Activated CD4-positive, alpha-beta T cell treated with anti-CD3 and anti-CD28 coated beads, Interleukin-2, amount 10 ng/mL, durations not matched to agents 24 days and 14 days (primary cell): Measurements from ENCODE around the gene CXorf58. TPM values are rescaled to one million over a fixed set of nuclear protein-coding genes. Genes with fewer than 3 reads are reported as not detected.
"Not testable (repeated sequence)": the region's sequence is repeated elsewhere in the genome, so short reads cannot be mapped to it uniquely, and the experiment has no call there.

Source experiments
- DNase-seq: peaks from one replicate; pipeline ENCODE4 v3.0.0; 2022
- H3K27ac Mint-ChIP-seq: one replicate; pipeline ENCODE4 v1.8.0; 2022; ENCODE audit warnings: mild to moderate bottlenecking, mixed read lengths
- H3K27me3 Mint-ChIP-seq: one replicate; pipeline ENCODE4 v1.8.0; 2022; ENCODE audit warnings: mixed read lengths
- H3K36me3 Mint-ChIP-seq: one replicate; pipeline ENCODE4 v1.8.0; 2022; ENCODE audit warnings: low read depth, mild to moderate bottlenecking, mixed read lengths
- H3K4me1 Mint-ChIP-seq: one replicate; pipeline ENCODE4 v1.8.0; 2021; ENCODE audit warnings: mixed read lengths
- H3K4me3 Mint-ChIP-seq: one replicate; pipeline ENCODE4 v1.8.0; 2022; ENCODE audit warnings: mild to moderate bottlenecking, moderate library complexity, mixed read lengths
- H3K9me3 Mint-ChIP-seq: one replicate; pipeline ENCODE4 v1.8.0; 2021; ENCODE audit warnings: mixed read lengths
- intact Hi-C: fragments of 100-400 bp; cut with micrococcal nuclease; formaldehyde crosslinking; loops from one replicate; pipeline ENCODE4 v1.15.1; 2023
- total RNA-seq: library from RNA; stranded (reverse); gene quantifications from 2 replicates; pipeline ENCODE4 v1.2.3, GENCODE V29; 2022

The CXorf58 gene
- total RNA-seq, 1 donor from 2014 or later = not detected

DNA sequence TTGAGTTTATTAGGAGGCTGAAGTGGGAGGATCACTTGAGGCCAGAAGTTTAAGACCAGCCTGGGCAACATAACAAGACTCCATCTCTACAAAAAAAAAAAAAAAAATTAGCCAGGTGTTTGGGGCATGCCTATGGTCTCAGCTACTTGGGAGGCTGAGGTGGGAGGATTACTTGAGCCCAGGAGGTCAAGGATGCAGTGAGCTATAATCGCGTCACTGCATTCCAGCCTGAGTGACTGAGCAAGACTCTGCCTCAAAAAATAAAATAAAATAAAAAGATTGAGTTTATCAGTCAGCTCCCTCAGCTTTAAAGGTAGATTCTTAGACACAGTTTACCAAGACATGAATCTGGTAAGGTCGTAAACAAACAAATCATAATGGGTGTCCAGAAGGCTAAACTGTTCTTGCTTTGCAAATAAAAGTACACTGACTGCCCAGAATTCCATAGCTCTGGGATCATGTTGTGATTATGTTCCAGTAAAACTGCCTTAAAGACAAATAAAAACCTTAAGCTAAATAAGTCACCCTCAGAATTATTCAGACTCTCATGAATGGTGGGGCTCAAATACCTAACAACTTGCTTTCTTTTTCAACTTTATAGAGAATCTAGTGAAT lies 18.8 kb upstream of the CXorf58 start:
- Mint-ChIP-seq H3K4me3 (no peak overlapping the region), H3K27me3 (no peaks in the 10 kb centered on the region), H3K4me1 (peaks cover 6% of the 10 kb centered on the region), H3K27ac (no peak overlapping the region), H3K36me3 (peaks cover 6% of the 10 kb centered on the region), H3K9me3 (no peaks in the 10 kb centered on the region)
- DNase-seq = no peak
- intact Hi-C loops = no loop called here

DNA sequence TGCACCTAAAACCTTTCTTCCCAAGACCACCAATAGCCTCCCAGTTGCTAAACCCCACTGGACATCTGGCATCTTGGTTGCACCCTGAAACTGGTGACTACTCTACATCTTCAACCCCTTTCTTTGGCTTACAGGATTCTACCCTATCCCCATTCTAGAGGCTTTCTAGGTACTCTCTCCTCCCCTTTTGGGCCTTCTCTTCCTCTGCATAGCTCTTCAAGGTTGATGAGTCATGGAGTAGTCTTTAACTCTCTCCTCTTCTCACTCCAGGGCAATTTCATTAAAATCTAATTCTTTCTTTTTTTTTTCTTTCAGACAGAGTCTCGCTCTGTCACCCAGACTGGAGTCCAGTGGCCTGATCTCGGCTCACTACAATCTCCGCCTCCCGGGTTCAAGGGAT lies 16.9 kb upstream of the CXorf58 start:
- Mint-ChIP-seq H3K9me3 (no peaks in the 10 kb centered on the region), H3K4me1 (no peaks in the 10 kb centered on the region), H3K27ac (no peak overlapping the region), H3K27me3 (no peaks in the 10 kb centered on the region), H3K36me3 (no peaks in the 10 kb centered on the region), H3K4me3 (no peak overlapping the region)
- no peak for DNase-seq
- intact Hi-C loops = no loop called here

DNA sequence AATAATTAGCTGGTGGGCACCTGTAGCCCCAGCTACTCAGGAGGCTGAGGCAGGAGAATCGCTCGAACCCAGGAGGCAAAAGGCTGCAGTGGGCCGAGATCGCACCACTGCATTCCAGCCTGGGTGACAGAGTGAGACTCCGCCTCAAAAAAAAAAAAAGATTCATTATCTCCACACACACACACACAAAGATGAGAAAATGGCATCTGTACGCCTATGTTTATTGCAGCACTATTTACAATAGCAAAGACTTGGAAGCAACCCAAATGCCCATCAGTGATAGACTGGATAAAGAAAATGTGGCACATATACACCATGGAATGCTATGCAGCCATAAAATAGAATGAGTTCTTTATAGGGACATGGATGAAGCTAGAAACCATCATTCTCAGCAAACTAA lies 12.8 kb upstream of the CXorf58 start:
- H3K27me3 Mint-ChIP-seq, H3K36me3 Mint-ChIP-seq, H3K27ac Mint-ChIP-seq, intact Hi-C loops, H3K4me3 Mint-ChIP-seq, H3K4me1 Mint-ChIP-seq, H3K9me3 Mint-ChIP-seq, DNase-seq: not testable (repeated sequence)

DNA sequence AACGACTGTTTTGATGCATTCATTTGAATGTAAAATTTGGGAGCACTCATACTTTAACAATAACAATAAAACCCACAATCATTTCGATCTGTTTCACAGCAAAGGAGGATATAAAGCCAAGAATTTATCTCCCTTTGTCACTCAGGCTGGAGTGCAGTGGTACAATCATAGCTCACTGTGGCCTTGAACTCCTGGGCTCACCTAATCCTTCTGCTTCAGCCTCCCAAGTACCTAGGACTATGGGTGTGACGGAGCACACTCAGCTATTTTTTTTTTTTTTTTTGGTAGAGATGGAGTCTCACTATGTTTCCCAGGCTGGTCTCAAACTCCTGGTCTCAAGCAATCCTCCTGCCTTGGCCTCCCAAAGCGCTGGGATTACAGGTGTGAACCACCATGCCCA lies 11.3 kb upstream of the CXorf58 start:
- H3K36me3 Mint-ChIP-seq, H3K4me3 Mint-ChIP-seq, H3K4me1 Mint-ChIP-seq, H3K27me3 Mint-ChIP-seq, DNase-seq, H3K27ac Mint-ChIP-seq, intact Hi-C loops, H3K9me3 Mint-ChIP-seq: not testable (repeated sequence)

DNA sequence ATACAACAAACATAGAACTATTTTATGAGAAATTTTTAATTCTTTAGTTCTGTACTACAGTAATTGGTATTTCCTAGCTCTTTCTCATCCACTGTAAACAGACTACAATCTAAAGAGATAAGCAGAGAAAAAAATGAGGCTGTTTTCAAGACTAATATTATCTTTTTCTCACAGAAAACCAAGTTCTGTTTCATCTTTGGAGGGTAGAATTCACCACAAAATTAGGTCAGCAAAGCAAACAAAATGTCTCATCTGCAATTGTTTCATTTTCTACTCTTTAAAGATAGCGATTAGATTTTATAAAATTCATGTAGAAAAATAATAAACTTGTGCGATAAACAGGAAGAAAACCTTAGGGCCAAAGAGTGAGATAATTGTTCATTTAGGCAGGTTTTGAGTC lies 10.8 kb upstream of the CXorf58 start:
- no peak for DNase-seq
- intact Hi-C loops = no loop called here
- H3K27ac Mint-ChIP-seq = no peak overlapping the region
- H3K4me3 Mint-ChIP-seq = no peak overlapping the region
- no peaks in the 10 kb centered on the region for H3K9me3 Mint-ChIP-seq
- no peaks in the 10 kb centered on the region for H3K27me3 Mint-ChIP-seq
- H3K36me3 Mint-ChIP-seq = no peaks in the 10 kb centered on the region
- H3K4me1 Mint-ChIP-seq = peaks cover 1% of the 10 kb centered on the region

DNA sequence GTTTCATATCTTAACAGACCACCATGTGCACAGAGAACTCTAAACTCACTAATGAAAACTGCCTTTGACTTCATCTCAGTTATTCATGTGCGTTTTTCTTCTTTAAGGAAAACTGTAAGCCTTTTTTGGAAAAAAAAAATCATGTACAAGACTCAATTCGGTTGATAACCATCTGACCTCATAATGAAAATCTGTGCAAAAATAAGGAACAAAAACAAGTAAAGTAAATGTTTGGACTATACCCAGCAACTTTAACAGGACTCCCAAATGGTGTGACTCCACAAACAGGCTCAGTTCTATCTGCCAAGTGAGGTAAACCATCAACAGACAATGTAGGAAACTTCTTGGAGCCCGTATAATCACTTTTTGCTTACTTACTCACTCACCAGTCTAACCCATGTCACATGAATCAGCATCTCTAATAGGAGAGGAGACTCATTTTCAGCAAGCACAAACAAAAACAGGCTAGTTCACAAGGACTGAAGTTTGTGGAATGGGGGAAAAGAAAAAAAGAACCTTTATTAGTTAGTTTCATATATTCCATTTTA lies 9.3 kb upstream of the CXorf58 start:
- H3K9me3 Mint-ChIP-seq = no peaks in the 10 kb centered on the region
- no peak overlapping the region for H3K4me3 Mint-ChIP-seq
- no peak for DNase-seq
- no peak overlapping the region for H3K27ac Mint-ChIP-seq
- H3K36me3 Mint-ChIP-seq = no peaks in the 10 kb centered on the region
- intact Hi-C loops = no loop called here
- no peaks in the 10 kb centered on the region for H3K27me3 Mint-ChIP-seq
- peaks cover 1% of the 10 kb centered on the region for H3K4me1 Mint-ChIP-seq

DNA sequence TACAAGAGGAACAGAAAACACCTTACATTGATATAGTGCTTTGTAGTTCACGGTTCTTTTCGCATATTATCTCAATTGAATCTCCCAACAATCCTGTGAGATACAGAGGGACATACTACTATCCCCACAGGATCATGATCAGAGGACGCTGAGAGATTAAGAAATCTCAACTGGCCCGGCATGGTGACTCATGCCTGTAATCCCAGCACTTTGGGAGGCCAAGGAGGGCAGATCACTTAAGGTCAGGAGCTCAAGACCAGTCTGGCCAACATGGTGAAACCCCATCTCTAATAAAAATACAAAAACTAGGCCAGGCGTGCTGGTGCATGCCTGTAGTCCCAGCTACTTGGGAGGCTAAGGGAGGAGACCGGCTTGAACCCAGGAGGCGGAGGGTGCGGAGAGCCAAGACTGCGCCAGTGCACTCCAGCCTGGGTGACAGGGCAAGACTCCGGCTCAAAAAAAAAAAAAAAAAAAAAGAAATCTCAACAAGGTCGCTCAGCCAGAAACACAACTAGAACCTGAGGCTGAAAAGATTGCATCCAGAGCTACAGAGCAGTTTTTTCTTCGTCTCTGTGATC lies 7.5 kb upstream of the CXorf58 start:
- Mint-ChIP-seq H3K9me3 (no peaks in the 10 kb centered on the region), H3K27me3 (no peaks in the 10 kb centered on the region), H3K4me3 (no peak overlapping the region), H3K4me1 (peaks cover 6% of the 10 kb centered on the region), H3K27ac (no peak overlapping the region), H3K36me3 (peaks cover 2% of the 10 kb centered on the region)
- intact Hi-C loops = loop anchor here (2.0 kb wide), 1 partner anchor 68 kb away; no protein-coding TSS in a partner anchor
- no peak for DNase-seq

DNA sequence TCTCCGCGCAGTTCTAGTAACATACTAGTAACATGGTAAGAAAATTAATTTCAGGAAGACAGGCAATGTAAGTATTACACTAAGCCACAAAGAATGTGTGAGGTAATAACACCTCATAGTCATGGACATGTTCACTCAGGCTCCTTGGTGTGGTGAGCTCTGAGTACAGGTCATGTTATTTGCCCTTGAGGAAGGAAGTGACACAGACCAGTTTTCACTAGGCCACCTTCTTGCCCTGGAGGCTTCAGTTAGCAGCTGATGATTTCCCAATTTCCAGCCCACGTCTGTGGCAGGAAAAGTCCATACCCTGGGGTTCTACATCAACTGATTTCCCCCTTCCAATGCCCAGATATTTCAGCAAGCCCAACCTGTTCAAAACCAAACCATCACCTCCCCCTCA lies 6.7 kb upstream of the CXorf58 start:
- H3K4me1 Mint-ChIP-seq = peaks cover 8% of the 10 kb centered on the region
- no peak overlapping the region for H3K27ac Mint-ChIP-seq
- DNase-seq = peak; percentile 53
- intact Hi-C loops = loop anchor here (2.0 kb wide), 1 partner anchor 68 kb away; no protein-coding TSS in a partner anchor
- H3K4me3 Mint-ChIP-seq = no peak overlapping the region
- no peaks in the 10 kb centered on the region for H3K27me3 Mint-ChIP-seq
- H3K36me3 Mint-ChIP-seq = peaks cover 4% of the 10 kb centered on the region
- H3K9me3 Mint-ChIP-seq = no peaks in the 10 kb centered on the region

DNA sequence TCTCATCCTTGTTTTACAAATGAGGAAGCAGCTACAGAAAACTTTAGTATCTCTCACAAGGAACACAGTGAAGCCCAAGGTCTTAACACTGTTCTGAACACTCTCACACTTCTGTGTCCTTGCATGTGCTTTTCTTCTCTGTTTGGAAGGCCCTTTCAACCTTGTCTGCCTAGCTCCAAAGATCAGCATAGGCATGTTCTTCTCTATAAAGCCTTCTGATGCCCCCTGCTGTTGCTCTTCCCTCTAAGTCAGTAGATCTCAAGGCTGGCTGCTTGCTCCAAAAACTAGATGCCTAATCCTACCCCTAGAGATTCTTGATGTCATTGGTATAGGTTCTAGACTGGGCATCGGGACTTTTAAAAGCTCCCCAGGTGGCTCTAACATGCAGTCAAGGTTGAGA lies 6.0 kb upstream of the CXorf58 start:
- no peak overlapping the region for H3K27ac Mint-ChIP-seq

DNA sequence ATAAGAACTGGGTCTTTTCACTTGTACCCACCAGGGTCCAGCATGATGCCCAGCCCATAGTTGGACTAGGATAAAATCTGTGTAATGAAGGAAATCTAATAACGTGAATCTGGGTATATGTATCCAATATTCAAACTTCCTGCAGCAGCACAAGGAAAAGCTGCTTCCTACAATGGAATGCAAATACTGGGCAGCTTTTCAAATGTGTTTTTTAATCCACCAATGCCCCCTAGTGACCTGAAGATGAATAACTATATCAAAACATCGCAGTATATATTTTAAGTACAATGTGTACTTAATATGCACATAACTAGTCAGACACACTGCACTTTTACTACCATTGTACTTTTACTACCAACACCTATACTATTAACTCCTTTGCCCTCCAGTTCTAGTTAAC lies 5.4 kb upstream of the CXorf58 start:
- intact Hi-C loops = loop anchor here (1.0 to 2.0 kb wide), 5 partner anchors 119 to 265 kb away; partner anchors contain the start of gene SAT1
- peak; percentile 64 for DNase-seq
- Mint-ChIP-seq H3K9me3 (no peaks in the 10 kb centered on the region), H3K27me3 (no peaks in the 10 kb centered on the region), H3K36me3 (peaks cover 4% of the 10 kb centered on the region), H3K4me1 (peaks cover 11% of the 10 kb centered on the region), H3K4me3 (no peak overlapping the region), H3K27ac (no peak overlapping the region)

More for the DNA sequence above, 6.0 kb upstream of the CXorf58 start:
- peaks cover 4% of the 10 kb centered on the region for H3K36me3 Mint-ChIP-seq
- no peaks in the 10 kb centered on the region for H3K9me3 Mint-ChIP-seq
- no peaks in the 10 kb centered on the region for H3K27me3 Mint-ChIP-seq
- peaks cover 11% of the 10 kb centered on the region for H3K4me1 Mint-ChIP-seq
- peak; percentile 81 for DNase-seq
- H3K4me3 Mint-ChIP-seq = no peak overlapping the region
- intact Hi-C loops = loop anchor here (1.0 to 2.0 kb wide), 6 partner anchors 69 to 265 kb away; partner anchors contain the start of gene SAT1

DNA sequence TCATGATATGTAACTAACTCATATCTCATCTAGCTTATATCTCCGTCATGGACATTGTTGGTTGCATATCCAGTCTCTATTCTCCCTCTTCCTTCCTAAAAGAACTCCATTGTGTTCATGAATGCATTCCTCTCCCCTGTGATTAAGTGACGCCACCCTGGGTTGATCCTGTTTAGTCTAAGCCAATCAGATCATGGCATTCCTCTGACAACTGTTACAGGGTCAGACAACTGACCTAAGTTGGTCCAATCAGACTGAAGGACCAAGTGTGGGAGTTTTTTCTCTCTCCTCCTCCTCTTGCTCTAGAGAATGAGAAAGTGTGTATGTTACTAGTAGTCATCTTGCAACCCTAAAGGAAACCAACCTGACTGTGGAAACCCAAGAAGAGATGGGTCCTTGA lies 3.7 kb upstream of the CXorf58 start:
- no peaks in the 10 kb centered on the region for H3K27me3 Mint-ChIP-seq
- H3K36me3 Mint-ChIP-seq = peaks cover 4% of the 10 kb centered on the region
- intact Hi-C loops = no loop called here
- no peak for DNase-seq
- no peak overlapping the region for H3K27ac Mint-ChIP-seq
- H3K4me1 Mint-ChIP-seq = peaks cover 17% of the 10 kb centered on the region
- no peaks in the 10 kb centered on the region for H3K9me3 Mint-ChIP-seq
- no peak overlapping the region for H3K4me3 Mint-ChIP-seq

DNA sequence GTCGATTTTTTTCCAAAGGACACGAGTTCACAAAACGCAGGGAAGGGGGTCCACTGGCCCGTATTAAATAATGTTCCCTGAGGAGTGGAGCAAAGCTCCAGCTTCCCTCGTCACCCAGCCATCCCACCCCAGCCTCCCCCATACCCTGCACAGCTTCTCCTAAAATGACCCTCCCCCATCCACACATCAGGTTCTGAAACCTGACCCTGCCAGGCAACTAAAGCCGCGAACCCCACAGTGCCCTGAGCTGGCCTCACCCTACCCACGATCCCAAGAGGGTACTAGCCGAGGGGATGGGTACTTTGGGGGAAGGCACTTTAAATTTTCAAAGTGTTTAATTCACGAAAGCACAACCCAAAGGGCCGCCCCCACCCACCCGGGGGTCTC lies 702 bp upstream of the CXorf58 start:
- Mint-ChIP-seq H3K27me3 (no peaks in the 10 kb centered on the region), H3K27ac (peak overlapping the region; percentile 88), H3K36me3 (peaks cover 4% of the 10 kb centered on the region), H3K4me3 (peak overlapping the region; percentile 82), H3K9me3 (no peaks in the 10 kb centered on the region), H3K4me1 (peaks cover 17% of the 10 kb centered on the region)
- intact Hi-C loops = loop anchor here (1.0 to 5.0 kb wide), 4 partner anchors 124 to 245 kb away; partner anchors contain the start of genes EIF2S3 and SAT1
- no peak for DNase-seq

DNA sequence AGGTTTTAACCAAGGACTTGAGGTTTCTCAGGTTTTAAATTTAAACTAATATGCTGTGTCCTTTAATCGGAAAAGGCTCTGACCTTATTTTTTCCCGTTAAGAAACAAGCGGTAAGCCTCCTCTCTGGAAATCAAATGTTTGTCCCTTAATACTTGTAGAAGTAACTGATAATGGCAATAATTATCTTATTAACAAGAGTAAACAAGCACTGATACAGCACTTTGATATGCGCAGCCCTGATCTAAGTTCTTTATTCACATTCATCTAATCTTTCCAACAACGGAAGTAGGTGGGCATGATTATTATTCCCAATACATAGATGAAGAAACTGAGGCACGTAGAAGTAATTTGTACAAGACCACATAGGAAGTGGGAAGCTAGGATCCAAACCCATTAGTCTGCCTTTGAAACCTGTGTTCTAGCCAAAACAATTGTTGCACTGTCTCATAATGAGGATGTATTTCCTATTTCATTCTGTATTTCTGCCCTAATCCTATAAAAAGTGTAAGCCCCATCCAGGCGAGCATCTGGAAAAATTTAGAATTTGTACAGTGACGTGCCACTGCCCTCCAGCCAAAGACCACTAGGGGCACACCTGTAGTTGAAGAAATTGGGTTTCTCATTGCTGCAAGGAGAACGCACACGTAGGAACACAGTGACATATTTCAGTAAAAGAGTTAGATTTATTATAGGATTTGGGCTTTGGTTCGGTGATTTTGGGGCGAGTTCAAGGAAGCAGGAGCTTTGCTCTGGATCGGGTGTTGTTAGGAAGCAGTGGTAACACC lies 606 bp downstream of the CXorf58 start:
- H3K27me3 Mint-ChIP-seq = no peaks in the 10 kb centered on the region
- H3K36me3 Mint-ChIP-seq = peaks cover 4% of the 10 kb centered on the region
- peak; percentile 58 for DNase-seq
- H3K27ac Mint-ChIP-seq = peak overlapping the region; percentile 88
- H3K4me3 Mint-ChIP-seq = peak overlapping the region; percentile 82
- peaks cover 17% of the 10 kb centered on the region for H3K4me1 Mint-ChIP-seq
- intact Hi-C loops = loop anchor here (1.0 to 5.0 kb wide), 3 partner anchors 45 to 244 kb away; no protein-coding TSS in a partner anchor
- H3K9me3 Mint-ChIP-seq = no peaks in the 10 kb centered on the region
